GM12865 (cell line): ENCODE measurements around the gene ATP9B.
A peak's percentile ranks its signal among the peaks of the same experiment; 100 is the strongest.

Experiments
- DNase-seq: peaks from one replicate; pipeline ENCODE4 v3.0.0; 2010; ENCODE audit warnings: low read depth
- H3K4me3 ChIP-seq: 2 replicates; pipeline ENCODE4 v1.5.1; 2011; ENCODE audit warnings: mild to moderate bottlenecking, low read depth, low read length, control low read depth
- CTCF ChIP-seq: IDR thresholded peaks from 2 replicates; pipeline ENCODE4 v1.5.1; 2011; ENCODE audit warnings: low read length, control low read depth, low read depth, inconsistent platforms; ENCODE audit not compliant: insufficient read depth; ENCODE audit errors: missing control alignments

ATP9B gene

GRCh38 chr18:79378536-79379250, 309.5 kb downstream of the ATP9B start:
- H3K4me3 ChIP-seq = no peak overlapping the region
- DNase-seq = peak; percentile 79
- peak; percentile 93 for TF ChIP-seq CTCF

GRCh38 chr18:79379251-79379905, 310.2 kb downstream of the ATP9B start:
- no peak overlapping the region for H3K4me3 ChIP-seq
- DNase-seq = no peak
- no peak for TF ChIP-seq CTCF

GRCh38 chr18:79379931-79380815, 311.0 kb downstream of the ATP9B start:
- no peak for DNase-seq
- no peak overlapping the region for H3K4me3 ChIP-seq
- no peak for TF ChIP-seq CTCF

- no peak overlapping the region for H3K4me3 ChIP-seq
- DNase-seq = peak; percentile 60
- peak; percentile 89 for TF ChIP-seq CTCF
Observed at GRCh38 chr18:79380816-79381806, 311.9 kb downstream of the ATP9B start.

GRCh38 chr18:79381811-79382311, 312.7 kb downstream of the ATP9B start:
- TF ChIP-seq CTCF = no peak
- no peak for DNase-seq
- no peak overlapping the region for H3K4me3 ChIP-seq
